ENCODE measurements around the gene GSTT2.

Gene GSTT2

GRCh38 chr22:24009227-24010017 lies 29.5 kb downstream of the GSTT2 start:
- DNase-seq, result no peak

GRCh38 chr22:24010018-24010391 lies 30.1 kb downstream of the GSTT2 start:
- no peak for DNase-seq

- no peak for DNase-seq
Measured at GRCh38 chr22:24011735-24012068, 31.8 kb downstream of the GSTT2 start.

GRCh38 chr22:24016156-24016555 lies 36.2 kb downstream of the GSTT2 start:
- DNase-seq, result no peak

GRCh38 chr22:24021304-24021703 lies 41.4 kb downstream of the GSTT2 start:
- DNase-seq, result no peak

- no peak for DNase-seq
Measured at GRCh38 chr22:24023204-24023789, 43.4 kb downstream of the GSTT2 start.

GRCh38 chr22:24024354-24024753 lies 44.4 kb downstream of the GSTT2 start:
- no peak for DNase-seq

- no peak for DNase-seq
Measured at GRCh38 chr22:24025475-24025874, 45.5 kb downstream of the GSTT2 start.

- DNase-seq, result no peak
Measured at GRCh38 chr22:24026056-24026455, 46.1 kb downstream of the GSTT2 start.

GRCh38 chr22:24026733-24027132 lies 46.8 kb downstream of the GSTT2 start:
- DNase-seq, result no peak

GRCh38 chr22:24027389-24027975 lies 47.5 kb downstream of the GSTT2 start:
- no peak for DNase-seq

- no peak for DNase-seq
Measured at GRCh38 chr22:24027991-24028390, 48.1 kb downstream of the GSTT2 start.

- DNase-seq, result no peak
Measured at GRCh38 chr22:24028533-24028932, 48.6 kb downstream of the GSTT2 start.

GRCh38 chr22:24029304-24029703 lies 49.4 kb downstream of the GSTT2 start:
- DNase-seq, result no peak

- DNase-seq, result no peak
Measured at GRCh38 chr22:24030186-24030702, 50.3 kb downstream of the GSTT2 start.
